Hippocampal formation (tissue), 2 donors: Measurements from ENCODE around the gene PAM16.
"Not testable (repeated sequence)": the region's sequence is repeated elsewhere in the genome, so short reads cannot be mapped to it uniquely, and the experiment has no call there.

Experiments
- DNase-seq, 2 donors: peaks; one replicate each; lab custom pipeline; 2025; lab: John Stamatoyannopoulos, UW

PAM16 gene

GRCh38 chr16:4353675-4354074 is 2.6 kb upstream of the PAM16 start:
- DNase-seq, result no peak

- no peak for DNase-seq
These were observed 1.7 kb upstream of the PAM16 start for GRCh38 chr16:4352843-4353242.

GRCh38 chr16:4351880-4352279 is 759 bp upstream of the PAM16 start:
- DNase-seq, result no peak

GRCh38 chr16:4350365-4350786 is 745 bp downstream of the PAM16 start:
- DNase-seq, result no peak

- no peak for DNase-seq
These were observed 1.8 kb downstream of the PAM16 start for GRCh38 chr16:4349332-4349731.

- no peak for DNase-seq
These were observed 3.2 kb downstream of the PAM16 start for GRCh38 chr16:4347765-4348509.

- DNase-seq, result no peak
These were observed 4.1 kb downstream of the PAM16 start for GRCh38 chr16:4347010-4347409.

GRCh38 chr16:4345836-4346781 is 5.0 kb downstream of the PAM16 start:
- no peak for DNase-seq

GRCh38 chr16:4344983-4345835 is 5.9 kb downstream of the PAM16 start:
- DNase-seq, result peak; percentile 25 to 62

- not testable (repeated sequence) for DNase-seq
These were observed 6.7 kb downstream of the PAM16 start for GRCh38 chr16:4344300-4344982.

- DNase-seq, result no peak
These were observed 8.0 kb downstream of the PAM16 start for GRCh38 chr16:4342866-4343744.

GRCh38 chr16:4341250-4341649 is 9.9 kb downstream of the PAM16 start:
- no peak for DNase-seq

GRCh38 chr16:4340443-4340842 is 10.7 kb downstream of the PAM16 start:
- no peak for DNase-seq

GRCh38 chr16:4339909-4340308 is 11.2 kb downstream of the PAM16 start:
- DNase-seq, result no peak

GRCh38 chr16:4339455-4339854 is 11.7 kb downstream of the PAM16 start:
- no peak for DNase-seq

- no peak for DNase-seq
These were observed 12.3 kb downstream of the PAM16 start for GRCh38 chr16:4338712-4339299.

- no peak for DNase-seq
These were observed 13.0 kb downstream of the PAM16 start for GRCh38 chr16:4338125-4338582.

- DNase-seq, result no peak
These were observed 13.5 kb downstream of the PAM16 start for GRCh38 chr16:4337540-4338088.

GRCh38 chr16:4336701-4337539 is 14.2 kb downstream of the PAM16 start:
- no peak for DNase-seq
